ACC112 (cell line): ENCODE data around the gene FCHSD1.

ENCODE experiments used
- H2AFZ ChIP-seq: fragments of 200-600 bp; sonication (generic); one replicate; pipeline ENCODE4 v1.6.0; 2017; ENCODE audit warnings: antibody characterized with exemption, low read length; ENCODE audit not compliant: unreplicated experiment
- H3K27ac ChIP-seq: fragments of 200-600 bp; sonication (generic); 2 replicates; pipeline ENCODE4 v1.5.1; 2014; ENCODE audit warnings: low read depth, mild to moderate bottlenecking, antibody characterized with exemption, low read length, moderate library complexity
- H3K27me3 ChIP-seq: fragments of 200-600 bp; sonication (generic); 2 replicates; pipeline ENCODE4 v1.6.1; 2014; ENCODE audit warnings: mild to moderate bottlenecking, antibody characterized with exemption, low read length, moderate library complexity, mixed read lengths; ENCODE audit not compliant: insufficient read depth
- H3K36me3 ChIP-seq: fragments of 200-600 bp; sonication (generic); 2 replicates; pipeline ENCODE4 v1.6.1; 2016; ENCODE audit warnings: mild to moderate bottlenecking, antibody characterized with exemption, low read length, moderate library complexity, mixed read lengths; ENCODE audit not compliant: insufficient read depth
- H3K4me1 ChIP-seq: fragments of 200-600 bp; sonication (generic); one replicate; pipeline ENCODE4 v1.6.1; 2016; ENCODE audit warnings: low read length, mixed read lengths; ENCODE audit not compliant: insufficient read depth, unreplicated experiment, control insufficient read depth
- H3K4me3 ChIP-seq: fragments of 200-600 bp; sonication (generic); 2 replicates; pipeline ENCODE4 v1.5.1; 2014; ENCODE audit warnings: mild to moderate bottlenecking, low read depth, low read length
- H3K79me2 ChIP-seq: fragments of 200-600 bp; sonication (generic); one replicate; pipeline ENCODE4 v1.6.0; 2016; ENCODE audit warnings: low read length; ENCODE audit not compliant: control insufficient read depth, unreplicated experiment, insufficient read depth

The FCHSD1 gene

GRCh38 chr5:141598391-141599345 lies 52.5 kb downstream of the FCHSD1 start:
- Histone ChIP-seq H3K4me1 (peaks cover 25% of the 10 kb centered on the region), H2AFZ (no peak overlapping the region), H3K36me3 (no peaks in the 10 kb centered on the region), H3K4me3 (no peak overlapping the region), H3K79me2 (peaks cover 69% of the 10 kb centered on the region), H3K27ac (peak overlapping the region; percentile 60), H3K27me3 (no peaks in the 10 kb centered on the region)

GRCh38 chr5:141597814-141598213 lies 53.4 kb downstream of the FCHSD1 start:
- Histone ChIP-seq H3K4me1 (peaks cover 24% of the 10 kb centered on the region), H2AFZ (no peak overlapping the region), H3K4me3 (no peak overlapping the region), H3K27ac (no peak overlapping the region), H3K36me3 (no peaks in the 10 kb centered on the region), H3K79me2 (peaks cover 61% of the 10 kb centered on the region), H3K27me3 (no peaks in the 10 kb centered on the region)

GRCh38 chr5:141597394-141597793 lies 53.8 kb downstream of the FCHSD1 start:
- no peak overlapping the region for H3K27ac ChIP-seq
- H3K36me3 ChIP-seq: no peaks in the 10 kb centered on the region

GRCh38 chr5:141596867-141597266 lies 54.4 kb downstream of the FCHSD1 start:
- peaks cover 51% of the 10 kb centered on the region for H3K79me2 ChIP-seq
- H3K36me3 ChIP-seq: no peaks in the 10 kb centered on the region
- H3K4me1 ChIP-seq: peaks cover 29% of the 10 kb centered on the region
- H3K27me3 ChIP-seq: no peaks in the 10 kb centered on the region
- no peak overlapping the region for H3K4me3 ChIP-seq
- H2AFZ ChIP-seq: no peak overlapping the region
- H3K27ac ChIP-seq: no peak overlapping the region

More at GRCh38 chr5:141597394-141597793, 53.8 kb downstream of the FCHSD1 start:
- H2AFZ ChIP-seq: no peak overlapping the region
- peaks cover 25% of the 10 kb centered on the region for H3K4me1 ChIP-seq
- H3K79me2 ChIP-seq: peaks cover 56% of the 10 kb centered on the region
- no peak overlapping the region for H3K4me3 ChIP-seq
- no peaks in the 10 kb centered on the region for H3K27me3 ChIP-seq

GRCh38 chr5:141590127-141590526 lies 61.1 kb downstream of the FCHSD1 start:
- Histone ChIP-seq H3K27me3 (no peaks in the 10 kb centered on the region), H3K27ac (no peak overlapping the region), H3K4me1 (peaks cover 5% of the 10 kb centered on the region), H2AFZ (no peak overlapping the region), H3K79me2 (peaks cover 30% of the 10 kb centered on the region), H3K36me3 (peaks cover 10% of the 10 kb centered on the region; the same call in 1 of the 2 replicates), H3K4me3 (no peak overlapping the region)
